ENCODE results near the gene SLC2A13.
A peak's percentile ranks its signal among the peaks of the same experiment; 100 is the strongest.

The SLC2A13 gene

GRCh38 chr12:39935839-39936238 lies 170.0 kb downstream of the SLC2A13 start:
- no peak for TF ChIP-seq CTCF (IDR thresholded peaks at IDR 0.05; ENCODE audit: low read depth, low read length, missing control alignments)
- H3K27me3 ChIP-seq (replicated peaks) = no peaks in the 10 kb centered on the region
- in situ Hi-C loops (cut with HindIII; ENCODE audit: low pct_ligation_motif_present, low sequenced_read_pairs) = no loop called here
- DNase-seq = no peak
- no peak overlapping the region for H3K4me3 ChIP-seq (ENCODE audit: low read depth, low read length)
- no peaks in the 10 kb centered on the region for H3K36me3 ChIP-seq (replicated peaks)
- no peak overlapping the region for H3K27ac ChIP-seq

DNA sequence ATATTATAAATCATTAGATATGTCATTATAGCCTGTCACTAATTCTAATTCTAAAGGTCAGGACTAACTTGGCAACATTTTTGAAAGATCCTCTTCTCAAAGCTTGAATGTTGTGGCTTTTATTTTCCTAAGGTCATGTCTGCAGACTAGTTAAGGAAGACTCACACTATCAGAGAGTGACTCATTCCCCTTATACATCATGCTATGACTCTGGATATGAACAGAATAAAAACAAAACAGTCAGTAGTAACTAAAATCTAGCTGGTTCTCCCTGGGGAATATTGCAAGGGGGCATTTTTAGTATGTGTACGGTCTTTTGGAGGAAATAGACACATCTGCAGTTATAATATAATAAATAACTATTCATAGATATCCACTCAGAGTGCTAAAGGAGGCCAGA lies 170.6 kb downstream of the SLC2A13 start:
- DNase-seq = peak; percentile 33
- Histone ChIP-seq H3K27ac (no peak overlapping the region), H3K36me3 (replicated peaks) (no peaks in the 10 kb centered on the region)

DNA sequence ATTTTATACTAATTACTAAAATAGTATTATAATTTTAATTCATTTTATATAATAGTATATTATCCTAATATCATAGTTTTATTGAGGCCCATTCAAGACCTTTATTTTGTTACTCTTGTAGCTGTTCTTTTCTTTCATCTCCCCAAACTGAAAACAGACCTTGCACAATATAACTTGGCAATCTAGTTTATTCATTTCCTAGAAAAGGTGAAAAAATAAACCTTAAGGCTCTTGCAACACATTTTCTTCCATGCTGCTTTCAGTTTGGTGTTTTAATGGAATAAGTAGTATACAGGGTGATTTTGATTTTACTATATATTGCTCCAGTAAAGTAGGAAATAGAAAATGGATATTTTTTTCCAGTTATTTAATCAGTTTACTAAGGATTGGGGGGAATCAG lies 174.0 kb downstream of the SLC2A13 start:
- Histone ChIP-seq H3K27me3 (replicated peaks) (no peaks in the 10 kb centered on the region), H3K27ac (no peak overlapping the region), H3K36me3 (replicated peaks) (no peaks in the 10 kb centered on the region), H3K4me3 (ENCODE audit: low read depth, low read length) (no peak overlapping the region)
- no peak for TF ChIP-seq CTCF (IDR thresholded peaks at IDR 0.05; ENCODE audit: low read depth, low read length, missing control alignments)
- in situ Hi-C loops (cut with HindIII; ENCODE audit: low pct_ligation_motif_present, low sequenced_read_pairs) = no loop called here
- DNase-seq = no peak

More for the DNA sequence above, 170.6 kb downstream of the SLC2A13 start:
- Histone ChIP-seq H3K27me3 (replicated peaks) (no peaks in the 10 kb centered on the region), H3K4me3 (ENCODE audit: low read depth, low read length) (no peak overlapping the region)
- in situ Hi-C loops (cut with HindIII; ENCODE audit: low pct_ligation_motif_present, low sequenced_read_pairs) = no loop called here
- TF ChIP-seq CTCF (IDR thresholded peaks at IDR 0.05; ENCODE audit: low read depth, low read length, missing control alignments) = no peak

DNA sequence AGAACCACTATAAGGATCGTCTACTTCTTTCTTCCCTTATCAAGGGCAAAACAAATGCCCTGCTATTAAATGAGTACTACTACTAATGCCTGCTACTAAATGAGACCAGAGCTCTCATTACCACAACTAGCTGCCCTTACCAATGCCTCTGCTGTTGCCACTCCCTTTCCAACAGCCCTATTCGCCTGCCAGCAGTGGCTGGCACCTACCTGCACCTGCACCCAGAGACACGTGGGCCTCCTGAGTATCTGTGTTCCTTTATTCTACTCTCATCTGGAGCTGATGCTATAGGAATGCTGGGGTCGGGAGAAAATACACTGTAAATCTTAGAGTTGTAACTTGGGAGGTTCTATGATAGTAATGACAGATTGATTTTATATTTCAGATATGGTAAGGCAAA lies 174.7 kb downstream of the SLC2A13 start:
- H3K4me3 ChIP-seq (ENCODE audit: low read depth, low read length) = no peak overlapping the region
- TF ChIP-seq CTCF (IDR thresholded peaks at IDR 0.05; ENCODE audit: low read depth, low read length, missing control alignments) = no peak
- no peaks in the 10 kb centered on the region for H3K27me3 ChIP-seq (replicated peaks)
- no peak overlapping the region for H3K27ac ChIP-seq
- in situ Hi-C loops (cut with HindIII; ENCODE audit: low pct_ligation_motif_present, low sequenced_read_pairs) = no loop called here
- no peaks in the 10 kb centered on the region for H3K36me3 ChIP-seq (replicated peaks)
- no peak for DNase-seq

DNA sequence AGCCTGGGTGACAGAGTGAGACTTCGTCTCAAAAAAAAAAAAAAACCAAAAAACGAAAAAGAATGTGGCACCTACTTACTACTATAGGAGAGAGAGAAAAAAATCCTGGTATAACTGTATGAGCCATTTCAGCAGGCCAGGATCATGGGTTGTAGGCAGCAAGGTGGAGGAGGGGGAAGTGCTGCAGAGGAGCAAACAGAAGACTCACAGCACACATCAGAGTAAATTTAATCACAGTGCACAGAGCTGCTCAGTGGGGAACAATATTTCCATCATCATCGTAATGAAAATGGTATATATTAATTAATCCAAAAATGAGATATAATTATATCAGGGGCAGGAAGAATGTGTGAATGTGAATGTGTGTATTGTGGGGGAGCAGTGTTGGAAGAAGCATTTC lies 175.8 kb downstream of the SLC2A13 start:
- H3K36me3 ChIP-seq (replicated peaks) = no peaks in the 10 kb centered on the region
- H3K4me3 ChIP-seq (ENCODE audit: low read depth, low read length) = no peak overlapping the region
- no peak for TF ChIP-seq CTCF (IDR thresholded peaks at IDR 0.05; ENCODE audit: low read depth, low read length, missing control alignments)
- no peak overlapping the region for H3K27ac ChIP-seq
- H3K27me3 ChIP-seq (replicated peaks) = no peaks in the 10 kb centered on the region
- DNase-seq = no peak
- in situ Hi-C loops (cut with HindIII; ENCODE audit: low pct_ligation_motif_present, low sequenced_read_pairs) = no loop called here

DNA sequence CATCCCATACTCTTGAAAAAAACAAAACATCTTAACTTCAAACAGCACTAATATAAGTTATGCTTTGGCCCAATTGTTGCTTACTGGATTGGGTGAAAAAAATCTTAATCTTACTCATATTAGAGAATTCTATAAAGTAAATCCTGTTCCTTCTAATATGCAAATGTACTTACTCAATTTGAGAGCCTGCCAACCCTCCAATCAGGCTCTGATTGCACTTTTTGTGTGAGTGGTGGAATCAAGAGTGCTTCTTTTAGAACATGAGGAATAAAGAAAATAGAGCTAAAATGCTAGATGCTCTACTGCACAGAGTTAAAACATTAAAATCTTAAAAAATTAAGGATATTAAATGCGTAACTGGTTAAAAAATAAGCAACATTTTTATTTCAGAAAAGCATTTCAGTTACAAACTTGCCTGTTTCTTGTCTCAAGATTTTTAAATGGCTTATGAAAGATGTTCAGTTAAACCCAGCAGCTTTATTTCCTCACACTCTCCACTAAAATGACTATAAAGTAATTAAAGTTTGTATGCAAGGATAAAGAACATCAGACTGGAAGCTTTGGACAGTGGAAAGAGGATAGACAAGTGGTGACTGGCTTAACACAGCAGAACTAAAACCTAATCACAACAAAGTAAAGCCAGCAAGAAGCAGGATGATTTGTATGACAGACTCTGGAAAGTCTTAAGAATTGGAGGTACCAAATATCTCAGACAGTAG lies 177.5 kb downstream of the SLC2A13 start:
- no peak for DNase-seq
- Histone ChIP-seq H3K27me3 (replicated peaks) (no peaks in the 10 kb centered on the region), H3K4me3 (ENCODE audit: low read depth, low read length) (no peak overlapping the region), H3K27ac (no peak overlapping the region), H3K36me3 (replicated peaks) (no peaks in the 10 kb centered on the region)
- in situ Hi-C loops (cut with HindIII; ENCODE audit: low pct_ligation_motif_present, low sequenced_read_pairs) = no loop called here
- no peak for TF ChIP-seq CTCF (IDR thresholded peaks at IDR 0.05; ENCODE audit: low read depth, low read length, missing control alignments)
